BE2C (cell line): Measurements from ENCODE around the gene FUT1.

Source experiments
- DNase-seq: peaks from one replicate; pipeline ENCODE4 v3.0.0-alpha.2; 2020
- H3K27me3 ChIP-seq: fragments of 250-450 bp; sonication (Bioruptor Pico); 2 replicates; pipeline ENCODE4 v1.5.1; 2020; ENCODE audit warnings: mild to moderate bottlenecking
- H3K36me3 ChIP-seq: fragments of 250-450 bp; sonication (Bioruptor Pico); 2 replicates; pipeline ENCODE4 v1.5.1; 2020; ENCODE audit warnings: mild to moderate bottlenecking
- H3K4me1 ChIP-seq: fragments of 250-450 bp; sonication (Bioruptor Pico); 2 replicates; pipeline ENCODE4 v1.5.1; 2020
- H3K4me3 ChIP-seq: 2 replicates; pipeline ENCODE4 v1.5.1; 2011; ENCODE audit warnings: low read depth, low read length
- H3K9me3 ChIP-seq: fragments of 250-450 bp; sonication (Bioruptor Pico); 2 replicates; pipeline ENCODE4 v1.5.1; 2020
- TF ChIP-seq, protein P1 (sequence below): IDR thresholded peaks from 2 replicates; pipeline ENCODE4 v1.5.1; 2012; ENCODE audit warnings: mild to moderate bottlenecking, low read depth, low read length

FUT1 gene

DNA sequence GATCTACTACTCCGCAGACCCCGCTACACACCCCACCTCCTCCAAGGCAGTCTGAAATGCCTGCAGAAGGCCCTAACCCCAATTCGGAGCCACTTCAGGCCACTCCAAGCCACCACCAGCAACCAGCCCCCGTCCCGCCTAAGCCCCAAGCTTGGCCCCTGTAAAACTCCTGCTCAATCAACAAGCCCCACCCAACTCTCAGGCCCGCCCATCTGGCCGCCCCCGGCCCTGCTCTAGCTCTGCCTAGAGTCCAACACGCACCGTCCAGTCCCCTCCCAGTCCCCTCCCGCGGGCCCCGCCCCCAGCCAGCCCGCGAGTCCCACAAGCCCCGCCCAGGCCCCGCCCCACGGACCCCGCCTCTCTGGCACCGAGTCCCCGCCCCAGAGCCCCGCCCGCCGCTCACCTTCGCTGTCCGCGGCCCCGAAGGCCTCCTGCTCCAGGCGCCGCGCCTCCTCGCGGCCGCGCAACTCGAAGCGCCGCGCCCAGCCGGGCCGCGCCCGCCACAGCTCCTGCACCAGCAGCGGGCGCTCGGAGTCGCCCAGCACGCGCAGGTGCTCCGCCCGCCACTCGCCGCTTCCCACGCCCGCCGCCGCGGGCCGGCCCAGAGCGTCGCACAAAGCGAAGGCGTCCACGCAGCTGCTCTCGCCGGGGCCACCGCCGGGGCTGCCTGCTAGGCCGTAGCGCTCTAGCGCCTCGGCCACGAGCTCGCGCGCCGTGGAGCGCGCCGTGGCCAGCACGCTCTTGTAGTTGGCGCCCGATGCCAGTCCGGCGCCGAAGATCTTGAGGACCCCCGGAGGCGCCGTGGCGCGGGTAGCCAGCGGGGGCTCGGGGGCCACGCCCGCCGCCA, 13.7 kb downstream of the FUT1 start:
- Histone ChIP-seq H3K4me3 (peak overlapping the region; percentile 51), H3K27me3 (peaks cover 5% of the 10 kb centered on the region), H3K36me3 (no peaks in the 10 kb centered on the region), H3K9me3 (no peaks in the 10 kb centered on the region), H3K4me1 (peaks cover 7% of the 10 kb centered on the region; the same call in 1 of the 2 replicates)
- DNase-seq, result peak; percentile 100
- TF ChIP-seq, protein P1, sequence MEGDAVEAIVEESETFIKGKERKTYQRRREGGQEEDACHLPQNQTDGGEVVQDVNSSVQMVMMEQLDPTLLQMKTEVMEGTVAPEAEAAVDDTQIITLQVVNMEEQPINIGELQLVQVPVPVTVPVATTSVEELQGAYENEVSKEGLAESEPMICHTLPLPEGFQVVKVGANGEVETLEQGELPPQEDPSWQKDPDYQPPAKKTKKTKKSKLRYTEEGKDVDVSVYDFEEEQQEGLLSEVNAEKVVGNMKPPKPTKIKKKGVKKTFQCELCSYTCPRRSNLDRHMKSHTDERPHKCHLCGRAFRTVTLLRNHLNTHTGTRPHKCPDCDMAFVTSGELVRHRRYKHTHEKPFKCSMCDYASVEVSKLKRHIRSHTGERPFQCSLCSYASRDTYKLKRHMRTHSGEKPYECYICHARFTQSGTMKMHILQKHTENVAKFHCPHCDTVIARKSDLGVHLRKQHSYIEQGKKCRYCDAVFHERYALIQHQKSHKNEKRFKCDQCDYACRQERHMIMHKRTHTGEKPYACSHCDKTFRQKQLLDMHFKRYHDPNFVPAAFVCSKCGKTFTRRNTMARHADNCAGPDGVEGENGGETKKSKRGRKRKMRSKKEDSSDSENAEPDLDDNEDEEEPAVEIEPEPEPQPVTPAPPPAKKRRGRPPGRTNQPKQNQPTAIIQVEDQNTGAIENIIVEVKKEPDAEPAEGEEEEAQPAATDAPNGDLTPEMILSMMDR, result peak; percentile 17

DNA sequence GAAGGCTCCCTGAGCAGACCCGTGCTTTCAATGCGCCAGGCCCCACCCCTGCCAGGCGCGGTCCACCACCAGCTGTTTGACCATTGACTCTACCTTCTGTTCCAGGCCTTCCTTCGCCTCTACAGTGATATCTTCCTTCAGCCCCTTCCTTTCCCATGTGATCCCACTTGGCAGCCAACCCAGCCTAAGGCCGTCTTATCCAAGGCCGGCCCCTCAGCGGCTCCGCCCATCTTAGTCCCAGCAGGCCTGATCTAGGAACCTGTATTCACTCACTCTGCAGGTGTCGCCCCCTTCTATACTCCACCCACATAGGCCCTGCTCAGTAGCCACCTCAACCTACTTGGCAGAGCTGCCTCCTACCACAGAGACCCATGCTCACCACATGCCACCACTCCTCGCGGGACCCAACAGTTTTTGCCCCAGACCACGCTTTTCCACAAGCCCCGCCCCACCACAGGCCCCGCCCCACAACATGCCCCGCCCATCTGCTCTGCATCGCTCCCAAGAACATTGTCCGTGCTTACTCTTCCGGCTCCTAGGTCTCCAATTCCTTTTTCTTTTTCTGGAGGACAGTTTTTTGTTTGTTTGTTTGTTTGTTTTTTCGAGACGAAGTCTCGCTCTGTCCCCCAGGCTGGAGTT, 15.0 kb downstream of the FUT1 start:
- Histone ChIP-seq H3K4me3 (no peak overlapping the region), H3K4me1 (peaks cover 7% of the 10 kb centered on the region; the same call in 1 of the 2 replicates), H3K36me3 (no peaks in the 10 kb centered on the region), H3K27me3 (peaks cover 5% of the 10 kb centered on the region), H3K9me3 (no peaks in the 10 kb centered on the region)
- DNase-seq, result no peak
- TF ChIP-seq, protein P1, result no peak

DNA sequence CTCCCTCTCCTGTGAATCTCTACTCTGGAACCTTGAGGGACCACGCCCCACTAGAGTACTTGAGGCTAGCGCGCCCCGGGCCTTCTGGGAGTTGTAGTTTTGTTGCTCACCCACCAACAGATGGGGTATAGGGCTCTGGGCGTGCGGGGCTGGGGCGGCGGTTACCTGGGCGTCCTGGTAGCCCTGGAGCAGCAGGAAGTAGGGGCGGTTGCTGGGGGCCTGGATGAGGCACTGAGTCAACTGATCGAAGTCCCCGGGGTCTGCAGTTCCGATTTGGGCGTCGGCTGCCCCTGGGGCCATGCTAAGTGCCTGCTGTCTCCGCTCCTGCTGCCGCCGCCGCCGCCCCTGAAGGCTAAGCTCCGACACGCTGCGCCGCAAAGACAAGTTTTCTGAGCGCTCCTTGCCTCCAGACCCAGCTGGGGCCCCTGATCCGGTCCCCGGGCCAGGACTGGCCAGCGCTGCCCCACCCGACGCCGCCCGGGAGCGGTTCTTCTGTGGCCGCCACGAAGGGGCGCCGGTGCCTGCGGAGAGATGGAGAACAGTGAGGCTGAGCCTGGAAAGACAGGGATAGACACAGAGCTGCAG, 17.3 kb downstream of the FUT1 start:
- Histone ChIP-seq H3K4me3 (no peak overlapping the region), H3K4me1 (no peaks in the 10 kb centered on the region; the same call in 1 of the 2 replicates), H3K27me3 (peaks cover 5% of the 10 kb centered on the region), H3K36me3 (no peaks in the 10 kb centered on the region), H3K9me3 (no peaks in the 10 kb centered on the region)
- TF ChIP-seq, protein P1, result no peak
- DNase-seq, result no peak

DNA sequence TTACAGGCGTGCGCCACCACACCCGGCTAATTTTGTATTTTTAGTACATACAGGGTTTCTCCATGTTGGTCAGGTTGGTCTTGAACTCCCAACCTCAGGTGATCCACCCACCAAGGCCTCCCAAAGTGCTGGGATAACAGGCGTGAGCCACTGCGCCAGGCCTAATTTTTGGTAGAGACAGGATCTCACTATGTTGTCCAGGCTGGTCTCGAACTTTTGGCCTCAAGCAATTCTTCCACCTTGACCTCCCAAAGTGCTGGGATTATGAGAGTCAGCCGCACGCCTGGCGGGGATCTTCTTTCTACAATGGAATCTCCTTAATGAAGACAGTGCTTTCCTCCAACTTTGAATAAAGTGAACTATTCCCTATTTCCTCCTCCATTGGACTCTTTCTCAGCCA, 17.8 kb downstream of the FUT1 start:
- Histone ChIP-seq H3K36me3 (no peaks in the 10 kb centered on the region), H3K4me1 (no peaks in the 10 kb centered on the region; the same call in 1 of the 2 replicates), H3K27me3 (peaks cover 5% of the 10 kb centered on the region), H3K4me3 (no peak overlapping the region), H3K9me3 (no peaks in the 10 kb centered on the region)
- no peak for DNase-seq
- TF ChIP-seq, protein P1, result no peak

DNA sequence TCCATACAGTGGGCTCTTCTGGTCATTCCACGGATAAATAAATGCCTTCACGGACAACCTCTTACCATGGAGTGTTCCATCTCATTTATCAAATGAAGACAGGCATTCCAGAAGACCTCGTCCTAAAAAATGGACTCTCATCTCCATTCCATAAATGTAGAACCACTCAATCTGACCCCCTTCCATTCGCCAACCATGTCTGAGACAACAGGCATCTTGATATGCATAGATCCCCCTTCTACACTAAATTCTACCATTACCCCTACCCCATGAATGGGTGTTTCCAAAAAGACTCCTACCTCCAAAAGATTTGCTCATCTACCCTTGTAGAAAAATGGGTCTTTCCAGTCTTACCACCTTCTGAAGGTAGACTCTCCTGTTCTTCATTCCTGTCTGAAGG, 21.0 kb downstream of the FUT1 start:
- Histone ChIP-seq H3K27me3 (no peaks in the 10 kb centered on the region), H3K9me3 (no peaks in the 10 kb centered on the region), H3K36me3 (no peaks in the 10 kb centered on the region), H3K4me3 (no peak overlapping the region), H3K4me1 (no peaks in the 10 kb centered on the region)
- DNase-seq, result no peak
- TF ChIP-seq, protein P1, result no peak
